BLaER1 (cell line): ENCODE results near the gene TMPO.
"Not testable (repeated sequence)": the region's sequence is repeated elsewhere in the genome, so short reads cannot be mapped to it uniquely, and the experiment has no call there.

ENCODE experiments used
- H3K27ac ChIP-seq: shearing (Covaris generic); formaldehyde crosslinking; 2 replicates; pipeline ENCODE4 v1.8.1; 2022
- H3K27me3 ChIP-seq: shearing (Covaris generic); formaldehyde crosslinking; 2 replicates; pipeline ENCODE4 v1.8.1; 2022
- H3K36me3 ChIP-seq: shearing (Covaris generic); formaldehyde crosslinking; 2 replicates; pipeline ENCODE4 v1.8.1; 2022
- H3K4me1 ChIP-seq: shearing (Covaris generic); formaldehyde crosslinking; 2 replicates; pipeline ENCODE4 v1.8.1; 2022
- H3K4me2 ChIP-seq: shearing (Covaris generic); formaldehyde crosslinking; 2 replicates; pipeline ENCODE4 v1.8.1; 2022
- H3K4me3 ChIP-seq: shearing (Covaris generic); formaldehyde crosslinking; 2 replicates; pipeline ENCODE4 v1.8.1; 2022
- H3K9ac ChIP-seq: shearing (Covaris generic); formaldehyde crosslinking; 2 replicates; pipeline ENCODE4 v1.8.1; 2022
- H3K9me3 ChIP-seq: shearing (Covaris generic); formaldehyde crosslinking; 2 replicates; pipeline ENCODE4 v1.8.1; 2022
- H4K20me1 ChIP-seq: shearing (Covaris generic); formaldehyde crosslinking; 2 replicates; pipeline ENCODE4 v1.8.1; 2022
- Cebpa-rat ChIP-seq: shearing (Covaris generic); IDR thresholded peaks from 2 replicates; pipeline ENCODE4 v1.8.1; 2022

The TMPO gene

DNA sequence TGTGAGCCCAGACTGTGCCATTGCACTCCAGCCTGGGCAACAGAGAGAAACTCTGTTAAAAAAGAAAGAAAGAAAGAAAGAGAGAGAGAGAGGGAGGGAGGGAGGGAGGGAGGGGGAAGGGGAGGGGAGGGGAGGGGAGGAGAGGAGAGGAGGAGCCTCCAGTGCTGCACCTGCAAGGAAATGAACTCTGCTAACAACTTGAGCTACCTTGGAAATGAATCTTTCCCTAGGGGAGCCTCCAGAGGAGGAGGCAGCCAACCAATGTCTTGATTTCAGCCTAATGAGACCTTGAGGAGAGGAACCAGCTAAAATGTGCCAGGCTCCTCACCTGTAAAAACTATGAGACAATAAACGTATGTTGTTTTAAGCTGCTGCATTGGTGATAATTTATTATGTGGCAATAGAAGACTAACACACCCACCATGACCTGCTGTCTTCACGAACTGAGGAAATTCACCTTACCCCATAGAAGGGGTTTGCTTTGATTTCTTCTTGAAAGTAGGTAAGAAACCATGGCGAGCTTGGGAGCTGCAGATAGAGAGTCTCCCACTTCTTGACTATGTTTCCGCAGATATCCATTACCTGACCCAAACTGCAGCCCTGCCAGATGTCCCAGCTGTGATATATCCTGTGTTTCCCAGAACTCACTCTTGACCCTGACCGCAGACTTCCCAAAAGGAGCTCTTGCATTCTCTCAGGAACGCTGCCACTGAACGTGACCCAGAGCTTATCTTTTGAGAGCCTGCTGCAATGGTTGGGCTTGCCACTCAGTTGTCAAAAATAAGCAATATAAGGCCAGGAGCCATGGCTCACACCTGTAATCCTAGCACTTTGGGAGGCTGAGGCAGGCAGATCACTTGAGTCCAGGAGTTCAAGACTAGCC, 31.5 kb upstream of the TMPO start:
- H3K4me3 ChIP-seq, result no peak overlapping the region
- H3K4me1 ChIP-seq, result no peaks in the 10 kb centered on the region
- no peaks in the 10 kb centered on the region for H3K36me3 ChIP-seq
- no peak overlapping the region for H3K27ac ChIP-seq
- no peak overlapping the region for H3K9ac ChIP-seq
- H3K27me3 ChIP-seq, result no peaks in the 10 kb centered on the region
- H4K20me1 ChIP-seq, result no peaks in the 10 kb centered on the region
- peaks cover 13% of the 10 kb centered on the region for H3K9me3 ChIP-seq
- TF ChIP-seq Cebpa-rat, result no peak
- H3K4me2 ChIP-seq, result no peak overlapping the region

- Histone ChIP-seq H3K4me1 (peaks cover 10% of the 10 kb centered on the region), H3K9ac (no peak overlapping the region), H3K9me3 (peaks cover 13% of the 10 kb centered on the region), H3K4me3 (no peak overlapping the region), H3K36me3 (no peaks in the 10 kb centered on the region), H3K4me2 (no peak overlapping the region), H3K27ac (no peak overlapping the region), H3K27me3 (no peaks in the 10 kb centered on the region), H4K20me1 (no peaks in the 10 kb centered on the region)
- no peak for TF ChIP-seq Cebpa-rat
Measured at GRCh38 chr12:98485792-98486340, 29.5 kb upstream of the TMPO start.

- not testable (repeated sequence) for H3K9me3 ChIP-seq, H3K4me3 ChIP-seq, H3K9ac ChIP-seq, H3K36me3 ChIP-seq, H3K27ac ChIP-seq, H3K27me3 ChIP-seq, H3K4me2 ChIP-seq, H4K20me1 ChIP-seq
- peaks cover 18% of the 10 kb centered on the region for H3K4me1 ChIP-seq
Measured at GRCh38 chr12:98488416-98488815, 27.0 kb upstream of the TMPO start.

DNA sequence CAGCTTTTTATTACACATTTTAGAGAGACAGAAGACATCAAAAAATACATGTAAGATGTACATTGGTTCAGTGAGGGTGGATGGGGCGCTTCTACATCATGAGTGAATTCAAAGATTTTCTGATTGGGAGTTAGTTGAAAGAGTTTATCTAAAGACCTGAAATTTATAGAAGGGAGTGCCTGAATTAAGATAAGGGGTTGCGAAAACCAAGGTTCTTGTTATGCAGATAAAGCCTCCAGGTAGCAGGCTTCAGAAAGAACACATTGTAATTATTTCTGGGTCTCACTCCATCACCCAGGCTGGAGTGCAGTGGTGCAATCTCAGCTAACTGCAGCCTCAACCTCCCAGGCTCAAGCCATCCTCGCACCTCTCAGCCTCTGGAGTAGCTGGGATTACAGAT, 26.2 kb upstream of the TMPO start:
- no peak overlapping the region for H3K9ac ChIP-seq
- peaks cover 18% of the 10 kb centered on the region for H3K4me1 ChIP-seq
- no peak overlapping the region for H3K27ac ChIP-seq
- H3K27me3 ChIP-seq, result no peaks in the 10 kb centered on the region
- no peaks in the 10 kb centered on the region for H3K9me3 ChIP-seq
- H3K4me3 ChIP-seq, result no peak overlapping the region
- no peak overlapping the region for H3K4me2 ChIP-seq
- TF ChIP-seq Cebpa-rat, result no peak
- no peaks in the 10 kb centered on the region for H4K20me1 ChIP-seq
- H3K36me3 ChIP-seq, result no peaks in the 10 kb centered on the region

- no peaks in the 10 kb centered on the region for H3K9me3 ChIP-seq
- H4K20me1 ChIP-seq, result no peaks in the 10 kb centered on the region
- H3K27me3 ChIP-seq, result no peaks in the 10 kb centered on the region
- peak overlapping the region; percentile 53; the same call in 1 of the 2 replicates for H3K9ac ChIP-seq
- no peak for TF ChIP-seq Cebpa-rat
- H3K4me1 ChIP-seq, result peaks cover 18% of the 10 kb centered on the region
- H3K36me3 ChIP-seq, result no peaks in the 10 kb centered on the region
- peak overlapping the region; percentile 58 for H3K4me2 ChIP-seq
- no peak overlapping the region; the same call in 1 of the 2 replicates for H3K4me3 ChIP-seq
- H3K27ac ChIP-seq, result peak overlapping the region; percentile 81
Measured at GRCh38 chr12:98490501-98491453, 24.6 kb upstream of the TMPO start.

DNA sequence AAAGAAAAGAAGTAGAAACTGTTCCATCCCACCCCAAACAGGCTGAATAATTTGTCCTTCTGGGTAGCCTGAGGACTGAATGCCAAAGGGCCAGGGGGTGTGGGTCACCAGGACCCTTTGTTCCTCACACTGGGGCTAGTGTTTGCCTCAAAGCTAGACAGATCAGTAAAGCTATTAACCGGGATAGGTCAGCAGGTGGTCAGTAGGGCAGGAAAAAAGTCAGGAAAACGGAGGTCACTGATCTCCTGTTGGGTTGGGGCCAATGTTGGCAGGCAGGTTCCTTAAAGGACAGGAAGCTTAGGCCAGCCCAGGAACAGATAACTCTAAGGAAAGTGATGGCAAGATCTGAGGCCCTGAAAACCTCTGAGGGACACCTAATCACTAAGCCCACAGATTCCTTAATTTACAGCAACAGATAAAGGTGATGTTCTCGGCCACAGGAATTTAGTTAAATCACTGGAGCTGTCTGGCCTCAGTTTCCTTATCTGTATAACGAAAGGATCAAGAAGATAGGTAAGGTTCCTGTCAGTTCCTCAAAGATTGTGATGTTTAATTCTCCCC, 22.7 kb upstream of the TMPO start:
- Histone ChIP-seq H3K4me1 (peaks cover 22% of the 10 kb centered on the region), H3K9me3 (peaks cover 3% of the 10 kb centered on the region; the same call in 1 of the 2 replicates), H3K9ac (no peak overlapping the region), H3K27ac (no peak overlapping the region), H3K27me3 (no peaks in the 10 kb centered on the region), H3K4me3 (no peak overlapping the region), H3K36me3 (no peaks in the 10 kb centered on the region), H4K20me1 (no peaks in the 10 kb centered on the region), H3K4me2 (no peak overlapping the region)
- TF ChIP-seq Cebpa-rat, result no peak

DNA sequence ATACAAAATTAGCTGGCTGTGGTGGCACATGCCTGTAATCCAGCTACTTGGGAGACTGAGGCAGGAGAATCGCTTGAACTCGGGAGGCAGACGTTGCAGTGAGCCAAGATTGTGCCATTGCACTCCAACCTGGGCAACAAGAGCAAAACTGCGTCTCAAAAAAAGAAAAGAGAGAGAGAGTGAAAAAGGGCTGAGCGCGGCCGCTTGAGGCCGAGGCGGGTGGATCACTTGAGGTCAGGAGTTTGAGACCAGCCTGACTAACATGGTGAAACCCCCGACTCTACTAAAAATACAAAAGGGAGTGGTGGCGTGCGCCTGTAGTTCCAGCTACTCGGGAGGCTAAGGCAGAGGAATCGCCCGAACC, 14.1 kb upstream of the TMPO start:
- H3K27ac ChIP-seq, H3K9me3 ChIP-seq, H3K4me2 ChIP-seq, H4K20me1 ChIP-seq, H3K4me3 ChIP-seq, H3K36me3 ChIP-seq, H3K9ac ChIP-seq, H3K27me3 ChIP-seq: not testable (repeated sequence)
- H3K4me1 ChIP-seq, result peaks cover 20% of the 10 kb centered on the region

DNA sequence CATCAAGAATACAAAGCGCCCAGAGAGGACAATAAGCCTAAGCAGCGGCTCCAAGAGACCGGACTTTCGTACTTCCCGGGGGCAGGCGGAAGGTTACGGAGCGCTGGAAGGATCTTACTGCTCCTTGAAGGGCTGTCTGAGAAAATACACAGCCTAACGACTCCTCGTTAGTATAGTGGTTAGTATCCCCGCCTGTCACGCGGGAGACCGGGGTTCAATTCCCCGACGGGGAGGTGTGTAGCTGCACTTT, 12.1 kb upstream of the TMPO start:
- Histone ChIP-seq H3K36me3 (no peaks in the 10 kb centered on the region), H3K4me1 (peaks cover 16% of the 10 kb centered on the region), H3K27me3 (no peaks in the 10 kb centered on the region), H4K20me1 (no peaks in the 10 kb centered on the region), H3K4me3 (peak overlapping the region; percentile 73), H3K9me3 (no peaks in the 10 kb centered on the region), H3K4me2 (peak overlapping the region; percentile 70), H3K27ac (peak overlapping the region; percentile 98), H3K9ac (peak overlapping the region; percentile 95)
- TF ChIP-seq Cebpa-rat, result no peak

- TF ChIP-seq Cebpa-rat, result no peak
- no peaks in the 10 kb centered on the region for H3K9me3 ChIP-seq
- H3K9ac ChIP-seq, result peak overlapping the region; percentile 95
- H3K4me3 ChIP-seq, result peak overlapping the region; percentile 73
- H3K4me1 ChIP-seq, result peaks cover 16% of the 10 kb centered on the region
- H3K27me3 ChIP-seq, result no peaks in the 10 kb centered on the region
- H4K20me1 ChIP-seq, result no peaks in the 10 kb centered on the region
- peak overlapping the region; percentile 98 for H3K27ac ChIP-seq
- peak overlapping the region; percentile 70 for H3K4me2 ChIP-seq
- H3K36me3 ChIP-seq, result no peaks in the 10 kb centered on the region
Measured at GRCh38 chr12:98503592-98504367, 11.6 kb upstream of the TMPO start.
